HG03521 (cell line): ENCODE results near the gene LPAR3.

ENCODE experiments used
- ATAC-seq: cut with Tn5 transposase; IDR thresholded peaks from one replicate; pipeline ENCODE4 v1.9.1; 2021; ENCODE audit warnings: mild to moderate bottlenecking, moderate library complexity; ENCODE audit not compliant: unreplicated experiment

The LPAR3 gene

DNA sequence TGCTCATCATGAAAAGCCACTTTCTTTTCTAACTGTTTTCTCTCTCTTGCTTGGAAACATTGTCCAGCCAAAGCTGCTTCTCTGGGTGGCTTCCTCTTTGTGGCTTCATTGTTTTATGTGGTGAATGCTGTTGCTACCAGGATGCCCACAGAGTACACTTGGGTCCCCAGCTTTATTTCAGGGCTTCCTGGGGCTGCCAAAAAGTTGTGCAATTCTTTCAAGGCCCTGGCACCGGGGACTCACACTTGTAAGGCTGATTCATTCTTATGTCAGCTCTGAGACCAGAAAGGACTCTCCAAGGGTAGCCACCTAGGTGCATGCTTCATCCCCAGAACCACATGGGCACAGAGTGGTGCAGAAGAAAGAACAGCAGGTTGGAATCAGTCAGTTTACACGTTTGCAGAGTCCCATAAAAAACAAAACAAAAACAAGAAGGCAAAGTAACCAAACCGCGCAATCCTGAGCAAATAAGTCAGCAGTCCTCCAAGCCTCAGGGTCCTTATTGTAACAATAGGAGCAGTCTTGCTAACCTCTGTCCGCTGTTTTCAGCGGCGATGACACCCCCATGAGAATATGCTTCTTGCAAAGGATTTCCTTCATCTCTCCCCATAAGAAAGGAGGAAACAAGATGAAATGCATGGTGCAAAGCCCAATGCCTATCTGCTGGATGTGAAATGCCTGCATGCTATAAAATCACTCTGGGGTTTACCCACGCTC, 112.8 kb downstream of the LPAR3 start:
- no peak for ATAC-seq

GRCh38 chr1:84776639-84777038, 116.4 kb downstream of the LPAR3 start:
- no peak for ATAC-seq

DNA sequence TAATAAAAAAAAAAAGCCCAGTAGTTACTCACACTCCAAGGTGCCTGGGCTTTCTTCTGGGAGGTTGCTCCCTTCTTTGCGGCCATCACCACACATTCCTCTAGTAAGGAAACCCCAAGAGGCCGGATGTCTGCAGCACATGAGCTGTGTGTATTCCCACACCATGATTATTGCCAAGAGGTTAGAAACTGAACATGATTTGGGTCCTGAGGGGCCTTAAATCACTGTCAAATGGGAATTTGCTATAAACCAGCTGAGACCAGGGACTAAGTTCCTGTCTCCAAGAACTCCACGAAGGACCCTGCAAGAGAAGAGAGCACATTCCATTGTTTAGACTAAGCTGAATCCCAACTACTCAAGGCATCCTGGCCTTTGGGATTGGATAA, 117.5 kb downstream of the LPAR3 start:
- ATAC-seq = no peak

DNA sequence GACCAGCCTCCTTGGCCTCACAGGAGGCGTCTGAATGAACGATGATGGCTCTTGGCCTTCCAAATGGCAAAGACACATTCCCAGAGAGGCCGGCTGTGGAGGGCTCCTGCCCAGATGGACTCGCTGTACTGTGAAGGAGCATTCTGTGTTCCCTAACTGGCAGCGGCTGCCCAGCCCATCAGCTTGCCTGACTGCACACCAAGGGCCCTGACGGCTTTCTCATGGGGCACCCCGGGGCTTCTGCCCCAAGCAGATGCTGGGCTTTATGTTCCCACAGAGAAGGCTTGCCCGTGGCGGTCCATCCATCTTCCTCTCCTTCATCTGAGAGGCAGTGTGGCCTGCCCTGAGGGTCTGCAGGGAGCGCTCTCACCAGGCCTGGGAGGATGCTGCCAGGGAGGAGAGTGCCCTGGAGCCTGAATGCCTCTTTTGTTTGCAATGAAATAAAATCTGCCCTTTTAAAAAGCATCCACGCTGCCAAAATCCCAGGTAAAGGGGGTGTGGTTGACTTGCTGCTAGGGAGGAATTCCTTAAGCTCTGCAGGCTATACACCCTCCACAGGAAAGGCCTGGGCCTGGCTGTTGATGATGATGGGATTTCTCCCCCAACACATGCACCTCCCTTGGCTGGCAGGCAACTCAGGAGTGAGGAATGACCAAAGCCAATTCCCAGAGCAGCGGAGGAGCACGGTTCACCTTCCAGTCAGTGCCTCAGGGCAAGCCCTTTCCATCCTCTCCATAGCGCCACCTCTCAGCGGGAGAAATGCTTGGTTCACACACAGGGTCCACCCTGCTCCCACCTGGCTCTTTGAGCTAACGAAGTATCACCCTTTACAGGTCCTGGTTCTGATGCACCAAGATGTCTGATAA, 118.1 kb downstream of the LPAR3 start:
- no peak for ATAC-seq

DNA sequence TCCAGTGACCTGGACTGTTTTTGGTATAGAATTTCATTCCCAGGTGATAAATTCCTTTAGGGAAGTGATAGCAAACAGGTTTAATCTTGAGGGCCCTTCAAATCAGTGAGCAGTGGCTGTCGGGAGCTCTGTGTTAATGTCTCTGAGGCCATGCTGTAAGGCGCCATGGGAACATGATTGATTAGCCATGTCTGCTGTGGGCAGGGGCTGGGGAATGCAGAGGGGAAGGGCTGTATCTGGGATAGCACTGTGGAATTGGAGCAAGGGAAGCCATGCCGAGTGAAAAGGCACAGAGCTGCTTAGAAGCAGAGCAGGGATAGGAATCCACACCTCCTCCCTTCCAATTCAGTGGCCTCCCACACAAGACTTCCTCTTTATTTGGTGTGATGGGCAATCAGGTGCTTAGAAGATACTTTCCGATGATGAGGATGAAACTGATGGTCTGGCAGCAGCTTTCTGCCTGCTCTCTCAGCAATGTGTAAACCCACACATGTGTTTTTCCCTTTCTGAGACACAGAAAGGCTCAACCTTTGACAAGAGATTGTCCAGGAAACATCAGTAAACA, 119.0 kb downstream of the LPAR3 start:
- ATAC-seq = no peak

DNA sequence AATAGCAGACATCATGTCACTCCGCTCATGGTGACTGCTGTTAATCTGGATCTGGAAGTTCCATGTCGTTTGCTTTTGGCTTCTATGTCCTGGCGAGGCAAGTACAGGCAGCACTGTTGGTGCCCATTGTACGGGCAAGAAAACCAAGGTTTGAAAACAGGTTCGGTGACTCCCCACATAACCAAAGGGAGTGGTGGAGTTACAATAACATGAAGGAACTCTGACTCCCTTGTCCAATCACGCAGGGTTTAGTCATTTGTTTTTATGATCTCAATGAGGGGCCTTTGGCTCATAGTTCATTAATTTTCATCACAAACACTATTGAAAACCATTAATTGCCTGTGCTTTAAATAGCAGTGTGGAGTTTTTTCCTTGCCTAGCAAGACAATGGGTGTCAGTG, 119.8 kb downstream of the LPAR3 start:
- no peak for ATAC-seq

GRCh38 chr1:84772428-84772943, 120.5 kb downstream of the LPAR3 start:
- ATAC-seq = peak; percentile 65

GRCh38 chr1:84771895-84772294, 121.1 kb downstream of the LPAR3 start:
- ATAC-seq = no peak

DNA sequence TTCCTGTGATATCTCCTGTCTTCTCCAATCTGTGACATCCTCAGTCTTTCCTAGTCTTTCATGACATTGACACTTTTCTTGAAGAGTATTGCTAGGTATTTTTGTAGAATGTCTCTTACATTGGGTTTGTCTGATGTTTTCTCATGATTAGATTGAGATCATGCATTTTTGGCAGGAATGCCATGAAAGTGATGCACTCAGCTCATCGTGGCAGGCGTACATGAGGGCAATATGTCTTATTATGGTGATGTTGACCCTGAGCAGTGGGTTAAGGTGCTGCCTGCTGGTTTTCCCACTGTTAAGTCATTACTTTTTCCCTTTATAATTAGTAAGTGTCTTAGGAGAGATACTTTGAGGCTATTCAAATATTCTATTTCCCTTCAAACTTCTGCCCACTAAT, 122.5 kb downstream of the LPAR3 start:
- ATAC-seq = no peak

GRCh38 chr1:84769636-84770035, 123.4 kb downstream of the LPAR3 start:
- ATAC-seq = no peak

DNA sequence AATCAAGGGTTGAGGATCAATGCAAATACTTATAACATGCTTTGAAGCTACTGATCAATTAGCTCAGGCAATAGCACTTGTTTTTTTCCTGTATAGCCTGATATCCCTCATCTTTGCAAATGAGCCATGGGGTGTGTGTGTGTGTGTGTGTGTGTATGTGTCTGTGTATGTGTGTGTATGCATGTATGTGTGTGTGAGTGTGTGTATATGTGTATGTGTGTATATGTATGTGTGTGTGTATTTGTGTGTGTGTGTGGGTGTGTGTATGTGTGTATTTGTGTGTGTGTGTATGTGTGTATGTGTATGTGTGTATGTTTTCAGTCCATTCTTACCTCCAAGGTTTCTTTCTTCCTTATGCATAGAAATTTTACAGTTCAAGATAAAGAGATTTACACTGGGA, 124.4 kb downstream of the LPAR3 start:
- ATAC-seq = no peak

- ATAC-seq = no peak
Measured at GRCh38 chr1:84763912-84764680, 128.9 kb downstream of the LPAR3 start.

GRCh38 chr1:84762664-84763063, 130.3 kb downstream of the LPAR3 start:
- ATAC-seq = no peak
